ENCODE data around the gene THBS4.

THBS4 gene

GRCh38 chr5:80114860-80115259 lies 79.7 kb downstream of the THBS4 start:
- CTCF ChIA-PET, result interaction anchor here (0.6 kb wide), 1 partner anchor 50 kb away, joined by 3 read pairs; no protein-coding TSS in a partner anchor
- TF ChIP-seq CTCF (conservative IDR thresholded peaks at IDR 0.05; ENCODE audit: low read depth), result no peak
- no peak for DNase-seq (ENCODE audit: low spot score)
- POLR2A ChIA-PET (ENCODE audit: low non-redundant PET), result no interaction called here
- H3K27ac ChIP-seq, result no peak overlapping the region

GRCh38 chr5:80116000-80116399 lies 80.9 kb downstream of the THBS4 start:
- TF ChIP-seq CTCF (conservative IDR thresholded peaks at IDR 0.05; ENCODE audit: low read depth), result no peak
- CTCF ChIA-PET, result interaction anchor here (0.6 kb wide), 2 partner anchors 38 to 477 kb away, joined by 3 read pairs; no protein-coding TSS in a partner anchor
- POLR2A ChIA-PET (ENCODE audit: low non-redundant PET), result no interaction called here

DNA sequence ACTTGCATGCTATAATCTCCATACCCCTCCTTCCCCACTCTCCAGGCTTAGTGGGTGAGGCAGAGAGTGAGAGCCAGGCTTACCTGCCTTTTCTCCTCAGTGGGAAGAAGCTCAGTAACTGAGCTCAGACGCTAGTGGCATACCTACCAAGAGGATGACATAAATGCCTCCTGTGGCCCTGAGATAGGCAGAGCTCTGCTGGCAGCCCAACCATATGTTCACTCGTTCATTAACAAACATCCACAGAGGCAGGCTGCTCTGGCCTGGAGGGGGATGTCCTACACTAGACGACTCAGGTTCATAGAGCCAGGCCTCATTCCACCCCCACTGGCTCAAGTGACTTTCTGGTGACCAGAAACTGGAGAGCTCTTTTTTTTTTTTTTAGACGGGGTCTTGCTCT lies 81.3 kb downstream of the THBS4 start:
- ChIA-PET CTCF (interaction anchor here (0.6 kb wide), 1 partner anchor 39 kb away, joined by 3 read pairs; no protein-coding TSS in a partner anchor), POLR2A (ENCODE audit: low non-redundant PET) (no interaction called here)
- no peak for TF ChIP-seq CTCF (conservative IDR thresholded peaks at IDR 0.05; ENCODE audit: low read depth)
- no peak overlapping the region for H3K27ac ChIP-seq
- DNase-seq (ENCODE audit: low spot score), result no peak

More at GRCh38 chr5:80116000-80116399, 80.9 kb downstream of the THBS4 start:
- DNase-seq (ENCODE audit: low spot score), result no peak
- no peak overlapping the region for H3K27ac ChIP-seq

- ChIA-PET POLR2A (ENCODE audit: low non-redundant PET) (no interaction called here), CTCF (interaction anchor here (0.6 to 1.6 kb wide), 2 partner anchors 34 to 501 kb away, joined by 3 to 5 read pairs; no protein-coding TSS in a partner anchor)
- no peak for TF ChIP-seq CTCF (conservative IDR thresholded peaks at IDR 0.05; ENCODE audit: low read depth)
- DNase-seq (ENCODE audit: low spot score), result no peak
- no peak overlapping the region for H3K27ac ChIP-seq
Observed at GRCh38 chr5:80117446-80117845, 82.3 kb downstream of the THBS4 start.

DNA sequence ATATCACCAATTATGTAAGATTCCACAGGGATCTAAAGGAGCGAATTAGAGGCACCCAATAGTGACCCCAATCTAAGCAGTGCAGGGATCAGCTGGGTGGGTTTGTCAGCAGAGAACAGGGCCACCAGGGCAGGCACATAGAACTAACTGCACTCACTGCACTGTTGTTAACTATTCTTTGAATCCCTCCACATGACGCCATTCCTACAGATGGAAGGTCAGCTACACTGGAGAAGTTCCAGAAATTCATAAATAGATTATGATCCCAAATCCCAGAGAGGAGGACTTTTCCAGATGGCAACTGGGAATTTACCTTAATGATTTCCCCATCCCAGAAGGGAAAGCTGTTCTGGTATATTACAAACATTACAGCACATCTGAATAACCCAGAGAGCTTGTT lies 84.2 kb downstream of the THBS4 start:
- POLR2A ChIA-PET (ENCODE audit: low non-redundant PET), result no interaction called here
- TF ChIP-seq CTCF (conservative IDR thresholded peaks at IDR 0.05; ENCODE audit: low read depth), result no peak
- CTCF ChIA-PET, result interaction anchor here (1.3 to 2.1 kb wide), 2 partner anchors 15 to 188 kb away, joined by 3 to 6 read pairs; no protein-coding TSS in a partner anchor
- DNase-seq (ENCODE audit: low spot score), result no peak
- H3K27ac ChIP-seq, result no peak overlapping the region

DNA sequence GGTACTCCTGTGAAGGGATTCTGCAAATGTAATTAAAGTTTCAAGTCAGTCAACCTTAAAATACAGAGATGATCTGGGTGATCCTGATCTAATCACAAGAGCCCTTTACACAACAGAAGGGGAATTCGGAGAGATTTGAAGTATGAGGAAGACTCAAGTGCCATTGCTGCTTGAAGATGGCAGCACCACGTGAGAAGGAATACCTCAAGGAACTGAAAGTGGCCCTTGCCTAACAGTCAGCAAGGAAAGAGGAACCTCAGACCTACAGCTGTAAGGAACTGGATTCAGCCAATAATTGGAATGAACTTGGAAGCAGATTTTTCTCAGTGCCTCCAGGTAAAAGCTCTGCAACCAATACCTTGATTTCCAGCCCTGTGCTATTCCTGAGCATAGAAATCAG lies 87.4 kb downstream of the THBS4 start:
- no peak for TF ChIP-seq CTCF (conservative IDR thresholded peaks at IDR 0.05; ENCODE audit: low read depth)
- no peak overlapping the region for H3K27ac ChIP-seq
- ChIA-PET POLR2A (ENCODE audit: low non-redundant PET) (no interaction called here), CTCF (interaction anchor here (0.5 to 0.6 kb wide), 3 partner anchors 13 to 125 kb away, joined by 3 to 4 read pairs (median 3); no protein-coding TSS in a partner anchor)
- no peak for DNase-seq (ENCODE audit: low spot score)

All from RWPE1 (cell line).